ENCODE measurements around the gene SYT13. TPM values are rescaled to one million over a fixed set of nuclear protein-coding genes. Genes with fewer than 3 reads are reported as not detected.

SYT13 gene
- total RNA-seq, 1 experiment from 2014 or later: 1.4 TPM

DNA sequence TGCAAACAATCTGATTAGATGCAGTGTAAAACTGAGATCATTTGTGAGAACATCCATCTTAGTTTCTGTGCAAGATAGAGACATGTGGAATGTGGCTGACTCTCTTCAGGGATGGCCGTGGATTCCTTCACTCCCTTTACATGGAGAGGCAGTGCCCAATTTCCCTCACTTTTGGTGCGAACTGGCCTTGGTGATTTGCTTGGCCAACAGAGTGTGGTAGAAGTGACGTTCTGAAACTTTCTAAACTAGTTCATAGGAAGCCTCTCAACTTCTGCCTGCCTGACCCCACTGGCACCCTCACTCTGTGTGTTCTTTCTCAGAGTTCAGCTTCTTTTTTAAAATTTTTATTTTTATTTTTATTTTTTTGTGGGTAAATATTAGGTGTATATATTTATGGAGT lies 9.9 kb upstream of the SYT13 start:
- Histone ChIP-seq H2AFZ (ENCODE audit: low read depth, low read length, poor library complexity, severe bottlenecking) (no peak overlapping the region), H3K4me2 (ENCODE audit: low read length) (no peak overlapping the region), H3K27me3 (ENCODE audit: insufficient read depth, low read length) (no peaks in the 10 kb centered on the region), H3K79me2 (ENCODE audit: insufficient read depth, low read length) (no peaks in the 10 kb centered on the region), H4K20me1 (ENCODE audit: insufficient read depth) (no peaks in the 10 kb centered on the region), H3K9ac (ENCODE audit: low read length) (no peak overlapping the region), H3K4me1 (ENCODE audit: control insufficient read depth in 1 of 2, insufficient read depth in 2 of 2, low read length in 2 of 2) (no peaks in the 10 kb centered on the region), H3K27ac (ENCODE audit: low read depth, low read length) (no peak overlapping the region), H3K9me2 (ENCODE audit: insufficient read depth) (no peaks in the 10 kb centered on the region), H3K9me3 (ENCODE audit: control insufficient read depth in 1 of 2, insufficient read depth in 1 of 2, low read depth in 1 of 2, low read length in 2 of 2) (no peaks in the 10 kb centered on the region), H3K4me3 (replicated peaks in 1 of 2; ENCODE audit: low read depth in 1 of 2, low read length in 2 of 2) (no peak overlapping the region), H3K36me3 (ENCODE audit: control insufficient read depth in 1 of 2, insufficient read depth in 2 of 2, low read length in 2 of 2) (no peaks in the 10 kb centered on the region)
- ATAC-seq (no peak), DNase-seq (ENCODE audit: low read depth, low spot score) (no peak)
- no peak for TF ChIP-seq REST (IDR thresholded peaks at IDR 0.05; ENCODE audit: low read depth)
- intact Hi-C loops (cut with micrococcal nuclease): no loop called here
- ChIA-PET CTCF (interaction anchor here (1.2 to 2.8 kb wide), 2 partner anchors 185 to 475 kb away, joined by 3 to 14 read pairs; no protein-coding TSS in a partner anchor), RAD21 (ENCODE audit: low non-redundant PET in 1 of 2, low total read pairs in 2 of 2, uncharacterized antibody in 2 of 2, unreplicated experiment in 2 of 2) (no interaction called here), POLR2A (no interaction called here)
- no TSS peak for BruUV-seq (replicated peaks)

DNA sequence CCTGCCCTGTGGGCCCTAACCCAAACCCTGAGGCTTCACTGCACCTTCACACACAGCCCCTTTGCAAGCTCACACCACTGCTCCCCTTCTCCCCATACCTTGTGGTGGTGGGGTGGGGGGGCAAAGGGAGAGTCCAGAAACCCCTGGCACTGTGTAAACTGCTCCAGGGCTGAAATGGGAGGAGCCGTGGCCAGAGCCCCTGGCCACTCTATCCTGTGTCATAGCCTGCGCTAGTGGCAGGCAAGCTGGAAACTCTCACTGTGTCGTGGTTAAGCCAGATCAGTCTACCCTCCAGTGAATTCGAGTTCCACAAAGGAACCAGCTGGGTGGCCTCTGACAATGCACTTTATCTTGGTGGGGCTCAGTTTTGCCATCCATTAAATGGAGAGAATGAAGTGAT lies 8.4 kb upstream of the SYT13 start:
- BruUV-seq (replicated peaks): no TSS peak
- no peaks in the 10 kb centered on the region for H3K9me2 ChIP-seq (ENCODE audit: insufficient read depth)

More for the DNA sequence above, 8.4 kb upstream of the SYT13 start:
- Histone ChIP-seq H3K9me3 (ENCODE audit: control insufficient read depth in 1 of 2, insufficient read depth in 1 of 2, low read depth in 1 of 2, low read length in 2 of 2) (no peaks in the 10 kb centered on the region), H4K20me1 (ENCODE audit: insufficient read depth) (no peaks in the 10 kb centered on the region), H3K4me1 (ENCODE audit: control insufficient read depth in 1 of 2, insufficient read depth in 2 of 2, low read length in 2 of 2) (peaks cover 0 to 2% of the 10 kb centered on the region in 2 experiments; a peak in 2 of 4 replicates), H3K27me3 (ENCODE audit: insufficient read depth, low read length) (no peaks in the 10 kb centered on the region), H3K36me3 (ENCODE audit: control insufficient read depth in 1 of 2, insufficient read depth in 2 of 2, low read length in 2 of 2) (no peaks in the 10 kb centered on the region), H3K9ac (ENCODE audit: low read length) (no peak overlapping the region), H3K4me2 (ENCODE audit: low read length) (no peak overlapping the region), H2AFZ (ENCODE audit: low read depth, low read length, poor library complexity, severe bottlenecking) (no peak overlapping the region), H3K27ac (ENCODE audit: low read depth, low read length) (no peak overlapping the region), H3K4me3 (replicated peaks in 1 of 2; ENCODE audit: low read depth in 1 of 2, low read length in 2 of 2) (no peak overlapping the region), H3K79me2 (ENCODE audit: insufficient read depth, low read length) (no peaks in the 10 kb centered on the region)
- no peak for TF ChIP-seq JUND (IDR thresholded peaks at IDR 0.05)
- TF ChIP-seq, protein P1, sequence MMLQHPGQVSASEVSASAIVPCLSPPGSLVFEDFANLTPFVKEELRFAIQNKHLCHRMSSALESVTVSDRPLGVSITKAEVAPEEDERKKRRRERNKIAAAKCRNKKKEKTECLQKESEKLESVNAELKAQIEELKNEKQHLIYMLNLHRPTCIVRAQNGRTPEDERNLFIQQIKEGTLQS (IDR thresholded peaks at IDR 0.05): no peak
- CTCF ChIA-PET: interaction anchor here (1.8 to 2.8 kb wide), 2 partner anchors 42 to 183 kb away, joined by 10 to 14 read pairs; no protein-coding TSS in a partner anchor
- no peak for ATAC-seq
- intact Hi-C loops (cut with micrococcal nuclease): no loop called here
- RAD21 ChIA-PET (ENCODE audit: low non-redundant PET in 1 of 2, low total read pairs in 2 of 2, uncharacterized antibody in 2 of 2, unreplicated experiment in 2 of 2): interaction anchor here (1.1 to 1.9 kb wide), 2 partner anchors 184 kb away, joined by 3 to 4 read pairs; no protein-coding TSS in a partner anchor
- POLR2A ChIA-PET: no interaction called here
- DNase-seq (ENCODE audit: low read depth, low spot score): no peak
